HEK293T (cell line): ENCODE data around the gene MYL7.

Source experiments
- CTCF ChIA-PET: fragments of 350-600 bp; formaldehyde crosslinking; extraction: SDS; loops from one replicate; lab custom pipeline; 2021; ENCODE audit warnings: antibody characterized with exemption, inconsistent platforms; lab: Yijun Ruan, JAX
- POLR2A ChIA-PET: fragments of 350-600 bp; formaldehyde crosslinking; extraction: SDS; loops from one replicate; lab custom pipeline; 2020; ENCODE audit warnings: antibody characterized with exemption, inconsistent platforms; lab: Yijun Ruan, JAX
- DNase-seq: peaks from one replicate; pipeline ENCODE4 v3.0.0; 2012; ENCODE audit warnings: mixed read lengths; ENCODE audit errors: extremely low spot score
- ARNT ChIP-seq: fragments of 450-650 bp; IDR thresholded peaks from 2 replicates; pipeline ENCODE4 v1.6.1; 2017; ENCODE audit warnings: mild to moderate bottlenecking
- BHLHE40 ChIP-seq: fragments of 450-650 bp; IDR thresholded peaks from 2 replicates; pipeline ENCODE4 v1.6.1; 2016; ENCODE audit warnings: mild to moderate bottlenecking, moderate library complexity, borderline replicate concordance
- CTBP1 ChIP-seq: fragments of 450-650 bp; IDR thresholded peaks from 2 replicates; pipeline ENCODE4 v1.6.1; 2016; ENCODE audit warnings: borderline replicate concordance
- ELF4 ChIP-seq: fragments of 450-650 bp; IDR thresholded peaks from 2 replicates; pipeline ENCODE4 v1.6.1; 2017; ENCODE audit warnings: antibody characterized with exemption
- FOXA1 ChIP-seq: fragments of 450-650 bp; IDR thresholded peaks from 2 replicates; pipeline ENCODE4 v1.6.1; 2016; ENCODE audit warnings: mild to moderate bottlenecking
- FOXK2 ChIP-seq: fragments of 450-650 bp; IDR thresholded peaks from 2 replicates; pipeline ENCODE4 v1.6.1; 2016; ENCODE audit warnings: mild to moderate bottlenecking
- FOXM1 ChIP-seq: fragments of 450-650 bp; IDR thresholded peaks from 2 replicates; pipeline ENCODE4 v1.6.1; 2017; ENCODE audit warnings: mild to moderate bottlenecking, borderline replicate concordance
- HDGF ChIP-seq: fragments of 450-650 bp; IDR thresholded peaks from 2 replicates; pipeline ENCODE4 v1.6.1; 2017; ENCODE audit warnings: antibody characterized with exemption, borderline replicate concordance
- L3MBTL2 ChIP-seq: fragments of 450-650 bp; conservative IDR thresholded peaks from 2 replicates; pipeline ENCODE4 v1.6.1; 2016; ENCODE audit warnings: mild to moderate bottlenecking
- LEF1 ChIP-seq: fragments of 450-650 bp; IDR thresholded peaks from 2 replicates; pipeline ENCODE4 v1.6.1; 2017; ENCODE audit warnings: mild to moderate bottlenecking, borderline replicate concordance
- NFRKB ChIP-seq: fragments of 450-650 bp; IDR thresholded peaks from 2 replicates; pipeline ENCODE4 v1.6.1; 2016; ENCODE audit warnings: mild to moderate bottlenecking, moderate library complexity
- PKNOX1 ChIP-seq: fragments of 450-650 bp; IDR thresholded peaks from 2 replicates; pipeline ENCODE4 v1.6.1; 2016
- SP1 ChIP-seq: fragments of 450-650 bp; IDR thresholded peaks from 2 replicates; pipeline ENCODE4 v1.6.1; 2017
- SUZ12 ChIP-seq: fragments of 450-650 bp; IDR thresholded peaks from 2 replicates; pipeline ENCODE4 v1.6.1; 2016; ENCODE audit warnings: mild to moderate bottlenecking
- TARDBP ChIP-seq: fragments of 450-650 bp; IDR thresholded peaks from 2 replicates; pipeline ENCODE4 v1.6.1; 2016
- ZNF384 ChIP-seq: fragments of 450-650 bp; IDR thresholded peaks from 2 replicates; pipeline ENCODE4 v1.6.1; 2016

Gene MYL7

GRCh38 chr7:44150966-44151941 is 10.1 kb upstream of the MYL7 start:
- no peak for TF ChIP-seq SUZ12
- TF ChIP-seq L3MBTL2: no peak
- no peak for TF ChIP-seq FOXA1
- no peak for TF ChIP-seq LEF1
- no peak for TF ChIP-seq FOXK2
- TF ChIP-seq PKNOX1: no peak
- no peak for TF ChIP-seq BHLHE40
- TF ChIP-seq CTBP1: no peak
- no peak for TF ChIP-seq TARDBP
- no peak for TF ChIP-seq ELF4
- no peak for TF ChIP-seq FOXM1
- no peak for TF ChIP-seq HDGF
- TF ChIP-seq ZNF384: no peak
- TF ChIP-seq NFRKB: no peak
- no peak for TF ChIP-seq ARNT
- TF ChIP-seq SP1: no peak
- no peak for DNase-seq
- POLR2A ChIA-PET: no interaction called here
- CTCF ChIA-PET: no interaction called here

GRCh38 chr7:44150466-44150832 is 9.3 kb upstream of the MYL7 start:
- ChIA-PET CTCF (no interaction called here), POLR2A (no interaction called here)
- no peak for DNase-seq
- TF ChIP-seq SUZ12: no peak
- no peak for TF ChIP-seq ELF4
- TF ChIP-seq FOXK2: no peak
- no peak for TF ChIP-seq ZNF384
- TF ChIP-seq HDGF: no peak
- TF ChIP-seq L3MBTL2: no peak
- no peak for TF ChIP-seq ARNT
- no peak for TF ChIP-seq SP1
- TF ChIP-seq NFRKB: no peak

- TF ChIP-seq SP1 (no peak), NFRKB (no peak), FOXM1 (no peak), TARDBP (no peak), ZNF384 (no peak), ELF4 (no peak), PKNOX1 (no peak), HDGF (no peak), FOXA1 (no peak), BHLHE40 (no peak), L3MBTL2 (no peak)
- ChIA-PET POLR2A (no interaction called here), CTCF (no interaction called here)
- no peak for DNase-seq
These were observed 8.7 kb upstream of the MYL7 start for GRCh38 chr7:44149571-44150465.

- TF ChIP-seq ZNF384 (no peak), L3MBTL2 (no peak), SUZ12 (no peak), ELF4 (no peak), SP1 (no peak), ARNT (no peak), NFRKB (no peak), FOXK2 (no peak), CTBP1 (no peak), LEF1 (no peak), BHLHE40 (no peak), FOXA1 (no peak)
- POLR2A ChIA-PET: no interaction called here
- DNase-seq: no peak
- CTCF ChIA-PET: no interaction called here
These were observed 7.9 kb upstream of the MYL7 start for GRCh38 chr7:44148961-44149536.

- TF ChIP-seq ELF4: no peak
- no peak for TF ChIP-seq FOXA1
- no peak for DNase-seq
- CTCF ChIA-PET: no interaction called here
- POLR2A ChIA-PET: no interaction called here
These were observed 7.0 kb upstream of the MYL7 start for GRCh38 chr7:44148166-44148565.

- DNase-seq: no peak
- CTCF ChIA-PET: interaction anchor here (0.9 kb wide), 1 partner anchor 30 kb away, joined by 3 read pairs; no protein-coding TSS in a partner anchor
- POLR2A ChIA-PET: interaction anchor here (1.7 kb wide), 1 partner anchor 24 kb away, joined by 4 read pairs; the partner anchor contains the start of gene POLD2
- TF ChIP-seq HDGF (no peak), TARDBP (no peak), PKNOX1 (no peak), ELF4 (no peak), ARNT (no peak), L3MBTL2 (no peak), FOXM1 (no peak), FOXA1 (no peak), FOXK2 (no peak), CTBP1 (no peak)
These were observed 6.2 kb upstream of the MYL7 start for GRCh38 chr7:44147026-44147991.
